Panc1 (cell line): ENCODE measurements around the gene IL36G. TPM values are rescaled to one million over a fixed set of nuclear protein-coding genes. Genes with fewer than 3 reads are reported as not detected.

Source experiments
- ATAC-seq: fragments of 200-7000 bp; cut with Tn5 transposase; 2 replicates; pipeline ENCODE4 v1.9.1; 2020; ENCODE audit warnings: mild to moderate bottlenecking, moderate library complexity
- BruUV-seq: library from RNA; stranded (reverse); fragments of 400-500 nt; replicated peaks from 2 replicates; lab custom pipeline; 2021; lab: Mats Ljungman, UMichigan
- CTCF ChIA-PET: fragments of 300-600 bp; sonication (Branson Sonifier 250); formaldehyde crosslinking; loops from one replicate; lab custom pipeline; 2022; ENCODE audit warnings: antibody characterized with exemption; lab: Charles Lee
- POLR2A ChIA-PET: fragments of 300-600 bp; sonication (Branson Sonifier 250); formaldehyde crosslinking; loops from one replicate; lab custom pipeline; 2022; ENCODE audit warnings: antibody characterized with exemption; lab: Charles Lee
- DNase-seq: peaks from one replicate; pipeline ENCODE4 v3.0.0-alpha.2; 2010; ENCODE audit warnings: low read depth, low spot score
- H3K27ac ChIP-seq: 2 replicates; pipeline ENCODE4 v1.5.1; 2011; ENCODE audit warnings: mild to moderate bottlenecking, low read length, inconsistent platforms
- H3K27me3 ChIP-seq: fragments of 200-500 bp; sonication (Bioruptor generic); 2 replicates; pipeline ENCODE4 v1.6.0; 2014; ENCODE audit warnings: low read length, inconsistent platforms; ENCODE audit not compliant: control insufficient read depth, insufficient read depth
- H3K36me3 ChIP-seq: fragments of 200-500 bp; sonication (Bioruptor generic); 2 replicates; pipeline ENCODE4 v1.5.1; 2014; ENCODE audit warnings: inconsistent platforms, mild to moderate bottlenecking, low read length, moderate library complexity; ENCODE audit not compliant: control insufficient read depth, insufficient read depth
- H3K4me1 ChIP-seq: 2 replicates; pipeline ENCODE4 v1.5.1; 2011; ENCODE audit warnings: inconsistent platforms, mild to moderate bottlenecking, low read length, moderate library complexity; ENCODE audit not compliant: control insufficient read depth, insufficient read depth
- H3K4me3 ChIP-seq, 2 experiments: 2 replicates each; pipeline ENCODE4 v1.5.1; 2011 to 2012; ENCODE audit warnings: low read depth in 2 of 2, low read length in 2 of 2, mild to moderate bottlenecking in 2 of 2, inconsistent platforms in 1 of 2, moderate library complexity in 1 of 2
- H3K9me3 ChIP-seq: fragments of 200-500 bp; sonication (Bioruptor generic); 2 replicates; pipeline ENCODE4 v1.5.1; 2014; ENCODE audit warnings: low read depth, mild to moderate bottlenecking, inconsistent platforms, low read length, moderate library complexity; ENCODE audit not compliant: control insufficient read depth, insufficient read depth
- CTCF ChIP-seq: fragments of 450-650 bp; IDR thresholded peaks from 2 replicates; pipeline ENCODE4 v1.5.1; 2017; ENCODE audit warnings: mild to moderate bottlenecking
- POLR2AphosphoS5 ChIP-seq: IDR thresholded peaks from 2 replicates; pipeline ENCODE4 v1.6.1; 2012; ENCODE audit warnings: mild to moderate bottlenecking, low read depth, low read length, moderate library complexity
- REST ChIP-seq, 2 experiments: IDR thresholded peaks; 2 replicates each; pipeline ENCODE4 v1.6.1; 2011 to 2012; ENCODE audit warnings: low read depth in 2 of 2, control low read depth in 1 of 2, low read length in 1 of 2, mild to moderate bottlenecking in 1 of 2, moderate library complexity in 1 of 2; ENCODE audit not compliant: insufficient read depth in 1 of 2
- SIN3A ChIP-seq: IDR thresholded peaks from 2 replicates; pipeline ENCODE4 v1.6.1; 2012; ENCODE audit warnings: low read depth, mild to moderate bottlenecking, low read length, moderate library complexity, borderline replicate concordance; ENCODE audit not compliant: insufficient read depth
- TCF7L2 ChIP-seq: IDR thresholded peaks from 2 replicates; pipeline ENCODE4 v1.6.1; 2011; ENCODE audit warnings: mild to moderate bottlenecking, low read depth, low read length, inconsistent platforms
- in situ Hi-C: cut with HindIII; loops from 2 replicates; pipeline ENCODE4 v1.10.0; 2016; ENCODE audit warnings: low sequenced_read_pairs, low pct_unique_long_range_greater_than_20kb
- intact Hi-C: fragments of 100-400 bp; cut with micrococcal nuclease; formaldehyde crosslinking; loops from one replicate; pipeline ENCODE4 v1.10.0; 2022; ENCODE audit not compliant: unreplicated experiment
- total RNA-seq: library from RNA; stranded (reverse); gene quantifications from one replicate; pipeline ENCODE4 v1.2.1, GENCODE V29; 2021; ENCODE audit not compliant: unreplicated experiment

The IL36G gene
- total RNA-seq, 1 experiment from 2014 or later = not detected

GRCh38 chr2:113024764-113025163 lies 47.0 kb downstream of the IL36G start:
- ChIA-PET POLR2A (no interaction called here), CTCF (no interaction called here)
- BruUV-seq = no TSS peak
- in situ Hi-C loops = no loop called here
- DNase-seq (no peak), ATAC-seq (no peak)
- Histone ChIP-seq H3K4me3 (no peak overlapping the region), H3K9me3 (no peaks in the 10 kb centered on the region), H3K36me3 (no peaks in the 10 kb centered on the region), H3K27ac (no peak overlapping the region), H3K4me1 (no peaks in the 10 kb centered on the region), H3K27me3 (peaks cover 29% of the 10 kb centered on the region)
- intact Hi-C loops = no loop called here
- TF ChIP-seq SIN3A (no peak), POLR2AphosphoS5 (no peak), CTCF (no peak), TCF7L2 (no peak), REST (IDR thresholded peaks at IDR 0.05; ENCODE audit: insufficient read depth in 1 of 2, low read depth in 2 of 2, low read length in 1 of 2) (no peak)

- H3K27me3 ChIP-seq = peaks cover 32% of the 10 kb centered on the region
- ChIA-PET CTCF (no interaction called here), POLR2A (no interaction called here)
These were observed 47.9 kb downstream of the IL36G start for GRCh38 chr2:113025737-113026136.

GRCh38 chr2:113027691-113028090 lies 49.9 kb downstream of the IL36G start:
- H3K9me3 ChIP-seq = no peaks in the 10 kb centered on the region
- no peaks in the 10 kb centered on the region for H3K36me3 ChIP-seq
- CTCF ChIA-PET = no interaction called here
- TF ChIP-seq SIN3A (no peak), REST (IDR thresholded peaks at IDR 0.05; ENCODE audit: insufficient read depth in 1 of 2, low read depth in 2 of 2, low read length in 1 of 2) (no peak)
- H3K4me1 ChIP-seq = no peaks in the 10 kb centered on the region
- in situ Hi-C loops = no loop called here
- POLR2A ChIA-PET = no interaction called here
- no peak for ATAC-seq
- H3K4me3 ChIP-seq = no peak overlapping the region
- BruUV-seq = no TSS peak
- no peak for DNase-seq
- H3K27me3 ChIP-seq = peaks cover 35% of the 10 kb centered on the region
- no peak overlapping the region for H3K27ac ChIP-seq
- intact Hi-C loops = no loop called here

More at GRCh38 chr2:113025737-113026136, 47.9 kb downstream of the IL36G start:
- Histone ChIP-seq H3K36me3 (no peaks in the 10 kb centered on the region), H3K4me3 (no peak overlapping the region), H3K9me3 (no peaks in the 10 kb centered on the region), H3K27ac (no peak overlapping the region), H3K4me1 (no peaks in the 10 kb centered on the region)
- intact Hi-C loops (no loop called here), in situ Hi-C loops (no loop called here)
- ATAC-seq (no peak), DNase-seq (no peak)
- BruUV-seq = no TSS peak
- TF ChIP-seq TCF7L2 = no peak
